Measurements from ENCODE around the gene AAGAB.

AAGAB gene

DNA sequence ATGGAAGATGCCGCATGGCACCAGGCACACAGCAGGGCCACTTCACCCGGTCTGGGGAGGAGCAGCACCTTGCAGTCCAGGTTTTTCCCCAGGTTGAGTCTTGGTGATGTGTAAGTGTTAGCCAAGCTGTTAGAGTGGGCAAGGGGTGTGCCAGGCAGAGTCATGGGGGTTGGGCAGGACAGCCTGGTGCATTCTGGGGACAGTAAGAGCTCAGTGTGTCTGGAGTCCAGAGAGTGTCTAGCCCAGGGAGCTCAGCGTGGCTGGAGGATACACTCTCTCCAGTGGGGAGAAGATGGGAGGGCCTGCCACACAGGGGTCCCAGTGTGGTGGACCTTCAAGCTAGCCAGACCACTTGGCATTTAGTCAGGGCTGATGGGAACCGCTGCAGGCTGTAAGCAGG, 87.4 kb downstream of the AAGAB start:
- H3K4me2 ChIP-seq (ENCODE audit: low read length), result no peak overlapping the region
- no peak overlapping the region for H2AFZ ChIP-seq (ENCODE audit: low read depth, low read length)
- H3K4me3 ChIP-seq (ENCODE audit: low read length), result no peak overlapping the region
- H3K9me3 ChIP-seq (ENCODE audit: insufficient read depth, low read length), result no peaks in the 10 kb centered on the region
- H3K4me1 ChIP-seq (ENCODE audit: low read length), result no peaks in the 10 kb centered on the region
- H3K27ac ChIP-seq (ENCODE audit: low read length), result no peak overlapping the region
- H3K9ac ChIP-seq (ENCODE audit: low read length), result no peak overlapping the region
- TF ChIP-seq CTCF (IDR thresholded peaks at IDR 0.05; ENCODE audit: low read depth, low read length), result no peak
- no peak for TF ChIP-seq EZH2phosphoT487 (IDR thresholded peaks at IDR 0.05; ENCODE audit: low read depth)
- H3K79me2 ChIP-seq (ENCODE audit: low read length), result no peaks in the 10 kb centered on the region
- no peaks in the 10 kb centered on the region for H3K27me3 ChIP-seq (ENCODE audit: low read depth, low read length)
- H4K20me1 ChIP-seq (ENCODE audit: insufficient read depth, low read length), result no peaks in the 10 kb centered on the region
- H3K36me3 ChIP-seq (replicated peaks; ENCODE audit: low read depth, low read length), result peaks cover 3% of the 10 kb centered on the region

GRCh38 chr15:67166280-67167009, 88.0 kb downstream of the AAGAB start:
- Histone ChIP-seq H3K4me3 (ENCODE audit: low read length) (no peak overlapping the region), H3K79me2 (ENCODE audit: low read length) (no peaks in the 10 kb centered on the region), H3K27me3 (ENCODE audit: low read depth, low read length) (no peaks in the 10 kb centered on the region), H3K4me2 (ENCODE audit: low read length) (no peak overlapping the region), H4K20me1 (ENCODE audit: insufficient read depth, low read length) (no peaks in the 10 kb centered on the region), H3K36me3 (replicated peaks; ENCODE audit: low read depth, low read length) (peaks cover 3% of the 10 kb centered on the region), H3K27ac (ENCODE audit: low read length) (no peak overlapping the region), H3K9ac (ENCODE audit: low read length) (no peak overlapping the region), H3K4me1 (ENCODE audit: low read length) (no peaks in the 10 kb centered on the region), H3K9me3 (ENCODE audit: insufficient read depth, low read length) (no peaks in the 10 kb centered on the region), H2AFZ (ENCODE audit: low read depth, low read length) (no peak overlapping the region)
- TF ChIP-seq CTCF (IDR thresholded peaks at IDR 0.05; ENCODE audit: low read depth, low read length) (no peak), EZH2phosphoT487 (IDR thresholded peaks at IDR 0.05; ENCODE audit: low read depth) (no peak)

GRCh38 chr15:67165254-67166253, 88.9 kb downstream of the AAGAB start:
- no peak overlapping the region for H3K4me2 ChIP-seq (ENCODE audit: low read length)
- no peak overlapping the region for H3K4me3 ChIP-seq (ENCODE audit: low read length)
- no peak for TF ChIP-seq EZH2phosphoT487 (IDR thresholded peaks at IDR 0.05; ENCODE audit: low read depth)

DNA sequence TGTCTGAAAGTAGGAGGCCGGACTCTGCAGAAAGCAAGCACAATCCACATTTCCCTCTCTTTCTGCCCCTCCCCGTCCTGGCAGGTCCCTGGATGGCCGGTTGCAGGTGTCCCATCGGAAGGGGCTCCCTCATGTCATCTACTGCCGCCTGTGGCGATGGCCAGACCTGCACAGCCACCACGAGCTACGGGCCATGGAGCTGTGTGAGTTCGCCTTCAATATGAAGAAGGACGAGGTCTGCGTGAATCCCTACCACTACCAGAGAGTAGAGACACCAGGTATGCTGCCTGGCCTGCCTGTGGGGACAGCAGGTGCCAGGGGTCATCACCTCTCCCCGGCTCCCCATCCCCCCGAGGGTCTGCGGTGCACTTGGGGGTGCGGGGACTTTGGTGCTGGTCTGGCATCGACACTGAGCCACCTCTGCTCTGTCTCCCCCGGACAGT, 89.6 kb downstream of the AAGAB start:
- H3K79me2 ChIP-seq (ENCODE audit: low read length), result no peaks in the 10 kb centered on the region
- no peak overlapping the region for H2AFZ ChIP-seq (ENCODE audit: low read depth, low read length)
- H4K20me1 ChIP-seq (ENCODE audit: insufficient read depth, low read length), result no peaks in the 10 kb centered on the region
- H3K4me3 ChIP-seq (ENCODE audit: low read length), result no peak overlapping the region
- no peak overlapping the region for H3K4me2 ChIP-seq (ENCODE audit: low read length)
- no peaks in the 10 kb centered on the region for H3K36me3 ChIP-seq (replicated peaks; ENCODE audit: low read depth, low read length)
- no peaks in the 10 kb centered on the region for H3K4me1 ChIP-seq (ENCODE audit: low read length)
- TF ChIP-seq CTCF (IDR thresholded peaks at IDR 0.05; ENCODE audit: low read depth, low read length), result no peak
- no peak for TF ChIP-seq EZH2phosphoT487 (IDR thresholded peaks at IDR 0.05; ENCODE audit: low read depth)
- H3K9me3 ChIP-seq (ENCODE audit: insufficient read depth, low read length), result no peaks in the 10 kb centered on the region
- no peak overlapping the region for H3K27ac ChIP-seq (ENCODE audit: low read length)
- no peak overlapping the region for H3K9ac ChIP-seq (ENCODE audit: low read length)
- no peaks in the 10 kb centered on the region for H3K27me3 ChIP-seq (ENCODE audit: low read depth, low read length)

More at GRCh38 chr15:67165254-67166253, 88.9 kb downstream of the AAGAB start:
- no peak overlapping the region for H3K27ac ChIP-seq (ENCODE audit: low read length)
- H3K9ac ChIP-seq (ENCODE audit: low read length), result no peak overlapping the region
- H3K9me3 ChIP-seq (ENCODE audit: insufficient read depth, low read length), result no peaks in the 10 kb centered on the region
- H2AFZ ChIP-seq (ENCODE audit: low read depth, low read length), result no peak overlapping the region
- no peaks in the 10 kb centered on the region for H3K79me2 ChIP-seq (ENCODE audit: low read length)
- peaks cover under 1% of the 10 kb centered on the region for H3K36me3 ChIP-seq (replicated peaks; ENCODE audit: low read depth, low read length)
- no peaks in the 10 kb centered on the region for H3K27me3 ChIP-seq (ENCODE audit: low read depth, low read length)
- H3K4me1 ChIP-seq (ENCODE audit: low read length), result no peaks in the 10 kb centered on the region
- H4K20me1 ChIP-seq (ENCODE audit: insufficient read depth, low read length), result no peaks in the 10 kb centered on the region
